CD14-positive monocyte (primary cell): ENCODE data around the gene ITGB1BP1. TPM values are rescaled to one million over a fixed set of nuclear protein-coding genes. Genes with fewer than 3 reads are reported as not detected.
A peak's percentile ranks its signal among the peaks of the same experiment; 100 is the strongest.

Experiments used
- DNase-seq, 3 donors: peaks; one replicate each; pipeline ENCODE4 v3.0.0-alpha.2; 2011 to 2022
- H2AFZ ChIP-seq: 2 replicates; pipeline ENCODE4 v1.6.0; 2012; ENCODE audit warnings: mild to moderate bottlenecking, low read depth, low read length, inconsistent platforms; ENCODE audit not compliant: insufficient read depth, poor library complexity, severe bottlenecking
- H3K27ac ChIP-seq, 2 donors: 1 replicate in 1 of 2; 2 replicates in 1 of 2; pipeline ENCODE4 v1.5.1; 2012 to 2013; ENCODE audit warnings: low read length in 2 of 2, control low read depth in 1 of 2, inconsistent platforms in 1 of 2, low read depth in 1 of 2, mild to moderate bottlenecking in 1 of 2
- H3K27me3 ChIP-seq, 2 donors: one replicate each; pipeline versions ENCODE4 v1.6.0 to v1.6.1; 2011 to 2013; ENCODE audit warnings: low read length in 2 of 2; ENCODE audit not compliant: control insufficient read depth in 2 of 2, insufficient read depth in 2 of 2
- H3K36me3 ChIP-seq, 2 donors: replicated peaks in 1 of 2; 1 replicate in 1 of 2; 2 replicates in 1 of 2; pipeline versions ENCODE4 v1.5.1 to v1.6.1; 2012 to 2013; ENCODE audit warnings: low read length in 2 of 2, control low read depth in 1 of 2, inconsistent platforms in 1 of 2, mild to moderate bottlenecking in 1 of 2; ENCODE audit not compliant: insufficient read depth in 2 of 2, control insufficient read depth in 1 of 2
- H3K4me1 ChIP-seq, 2 donors: 1 replicate in 1 of 2; 2 replicates in 1 of 2; pipeline versions ENCODE4 v1.5.1 to v1.6.1; 2012 to 2013; ENCODE audit warnings: low read length in 2 of 2, control low read depth in 1 of 2, inconsistent platforms in 1 of 2, mild to moderate bottlenecking in 1 of 2, moderate library complexity in 1 of 2; ENCODE audit not compliant: insufficient read depth in 2 of 2, control insufficient read depth in 1 of 2
- H3K4me2 ChIP-seq: replicated peaks from 2 replicates; pipeline ENCODE3; 2012; ENCODE audit warnings: low read length, moderate library complexity, mild to moderate bottlenecking; ENCODE audit not compliant: poor library complexity, severe bottlenecking; ENCODE audit errors: extremely low read depth
- H3K4me3 ChIP-seq, 3 experiments: fragments of 200-600 bp in 1 of 3; sonication (generic) in 1 of 3; replicated peaks in 1 of 3; 1 replicate in 2 of 3; 2 replicates in 1 of 3; pipeline ENCODE4 v1.5.1; 2011 to 2013; ENCODE audit warnings: low read length in 3 of 3, mild to moderate bottlenecking in 3 of 3, control low read depth in 2 of 3, low read depth in 2 of 3, inconsistent platforms in 1 of 3, moderate library complexity in 1 of 3
- H3K79me2 ChIP-seq: 2 replicates; pipeline ENCODE4 v1.6.0; 2012; ENCODE audit warnings: mild to moderate bottlenecking, control low read depth, inconsistent platforms, low read length, moderate library complexity; ENCODE audit not compliant: insufficient read depth
- H3K9ac ChIP-seq: 2 replicates; pipeline ENCODE4 v1.6.0; 2017; ENCODE audit warnings: low read length, mild to moderate bottlenecking; ENCODE audit not compliant: insufficient read depth, poor library complexity, severe bottlenecking
- H3K9me3 ChIP-seq, 2 donors: replicated peaks in 1 of 2; 1 replicate in 1 of 2; 2 replicates in 1 of 2; pipeline versions ENCODE4 v1.5.1 to v1.6.1; 2012 to 2013; ENCODE audit warnings: low read length in 2 of 2, control low read depth in 1 of 2; ENCODE audit not compliant: control insufficient read depth in 1 of 2, insufficient read depth in 1 of 2
- H4K20me1 ChIP-seq: 2 replicates; pipeline ENCODE4 v1.6.0; 2012; ENCODE audit warnings: mild to moderate bottlenecking, low read length, control low read depth, moderate library complexity; ENCODE audit not compliant: insufficient read depth
- H3K27ac Mint-ChIP-seq, 7 donors: one replicate each; pipeline ENCODE4 v1.8.0; 2020; ENCODE audit warnings: mild to moderate bottlenecking in 7 of 7, mixed read lengths in 7 of 7, moderate library complexity in 6 of 7, inconsistent platforms in 2 of 7
- H3K27me3 Mint-ChIP-seq, 3 donors: one replicate each; pipeline ENCODE4 v1.8.0; 2021 to 2022; ENCODE audit warnings: low read depth in 3 of 3, mild to moderate bottlenecking in 3 of 3, mixed read lengths in 3 of 3, moderate library complexity in 3 of 3, inconsistent platforms in 1 of 3
- H3K36me3 Mint-ChIP-seq, 2 donors: one replicate each; pipeline ENCODE4 v1.8.0; 2020; ENCODE audit warnings: mixed read lengths in 2 of 2, inconsistent platforms in 1 of 2, mild to moderate bottlenecking in 1 of 2
- H3K4me1 Mint-ChIP-seq: one replicate; pipeline ENCODE4 v1.8.0; 2020; ENCODE audit warnings: mild to moderate bottlenecking, mixed read lengths
- H3K4me3 Mint-ChIP-seq, 2 donors: one replicate each; pipeline ENCODE4 v1.8.0; 2020; ENCODE audit warnings: mild to moderate bottlenecking in 2 of 2, mixed read lengths in 2 of 2, moderate library complexity in 1 of 2
- H3K9me3 Mint-ChIP-seq, 7 donors: one replicate each; pipeline ENCODE4 v1.8.0; 2020 to 2022; ENCODE audit warnings: mixed read lengths in 7 of 7, mild to moderate bottlenecking in 6 of 7, moderate library complexity in 6 of 7, inconsistent platforms in 2 of 7
- CTCF ChIP-seq: fragments of 200-600 bp; IDR thresholded peaks from one replicate; pipeline ENCODE4 v1.8.0; 2022; ENCODE audit warnings: antibody characterized with exemption, mild to moderate bottlenecking
- WGBS: methylation state at CpG from one replicate; pipeline ENCODE4 v1.1.5; 2013; ENCODE audit warnings: missing lambda C conversion rate; ENCODE audit not compliant: insufficient coverage; 5-methylcytosine and 5-hydroxymethylcytosine counted together
- intact Hi-C, 2 donors: fragments of 100-400 bp; cut with micrococcal nuclease; formaldehyde crosslinking; loops; one replicate each; pipeline versions ENCODE4 v1.15.0 to v1.15.1; 2023
- polyA plus RNA-seq, 3 donors: library from polyadenylated mRNA; depleted of rRNA in 1 of 3; unstranded in 2 of 3; stranded (reverse) in 1 of 3; fragments of 300-500 nt in 2 of 3; fragments of >200 nt in 1 of 3; fragmentation: Illumina TruSeq in 2 of 3; gene quantifications; 1 replicate in 2 of 3; 2 replicates in 1 of 3; pipeline ENCODE4 v1.2.3, GENCODE V29; 2012 to 2021

The ITGB1BP1 gene
- polyA plus RNA-seq, 3 donors: 38.5 to 125 (median 116) TPM

- H3K4me1 ChIP-seq: peaks cover 0 to 2% of the 10 kb centered on the region in 2 donors
- Mint-ChIP-seq H3K9me3 (no peaks in the 10 kb centered on the region), H3K36me3 (peaks cover 0 to 4% of the 10 kb centered on the region in 2 donors), H3K4me1 (peaks cover 5% of the 10 kb centered on the region), H3K27ac (no peak overlapping the region), H3K27me3 (peaks cover 0 to 2% (median 2%) of the 10 kb centered on the region in 3 donors), H3K4me3 (no peak overlapping the region)
- no CpG with 5 or more reads among the region's 5 CpGs for WGBS
- no peaks in the 10 kb centered on the region for H4K20me1 ChIP-seq
- H3K36me3 ChIP-seq: no peaks in the 10 kb centered on the region
- H3K27ac ChIP-seq: no peak overlapping the region
- intact Hi-C loops: no loop called here
- H3K4me2 ChIP-seq: no peak overlapping the region
- no peak overlapping the region for H3K4me3 ChIP-seq
- no peaks in the 10 kb centered on the region for H3K27me3 ChIP-seq
- DNase-seq: no peak
- H2AFZ ChIP-seq: no peak overlapping the region
- no peak overlapping the region for H3K9ac ChIP-seq
- no peak for TF ChIP-seq CTCF
- no peaks in the 10 kb centered on the region for H3K79me2 ChIP-seq
- no peaks in the 10 kb centered on the region for H3K9me3 ChIP-seq
These were observed 44.0 kb downstream of the ITGB1BP1 start for GRCh38 chr2:9379391-9379755.

- Histone ChIP-seq H3K79me2 (no peaks in the 10 kb centered on the region), H3K4me3 (no peak overlapping the region), H3K27ac (no peak overlapping the region), H3K4me2 (no peak overlapping the region), H4K20me1 (no peaks in the 10 kb centered on the region), H2AFZ (no peak overlapping the region), H3K27me3 (no peaks in the 10 kb centered on the region), H3K4me1 (peaks cover 0 to 2% of the 10 kb centered on the region in 2 donors), H3K9ac (no peak overlapping the region), H3K9me3 (no peaks in the 10 kb centered on the region), H3K36me3 (no peaks in the 10 kb centered on the region)
- TF ChIP-seq CTCF: no peak
- Mint-ChIP-seq H3K27me3 (peaks cover 0 to 2% (median 2%) of the 10 kb centered on the region in 3 donors), H3K4me3 (peak overlapping the region in 1 of 2 donors; percentile 34), H3K36me3 (peaks cover 0 to 2% of the 10 kb centered on the region in 2 donors), H3K9me3 (no peaks in the 10 kb centered on the region), H3K27ac (no peak overlapping the region), H3K4me1 (peaks cover 5% of the 10 kb centered on the region)
- no peak for DNase-seq
- 88% methylated on average over 23 of the region's 30 CpGs for WGBS
- intact Hi-C loops: no loop called here
These were observed 44.6 kb downstream of the ITGB1BP1 start for GRCh38 chr2:9378433-9379390.
